ENCODE data around the gene QPCT. TPM values are rescaled to one million over a fixed set of nuclear protein-coding genes. Genes with fewer than 3 reads are reported as not detected.

The QPCT gene
- total RNA-seq, 1 experiment from 2014 or later = not detected

DNA sequence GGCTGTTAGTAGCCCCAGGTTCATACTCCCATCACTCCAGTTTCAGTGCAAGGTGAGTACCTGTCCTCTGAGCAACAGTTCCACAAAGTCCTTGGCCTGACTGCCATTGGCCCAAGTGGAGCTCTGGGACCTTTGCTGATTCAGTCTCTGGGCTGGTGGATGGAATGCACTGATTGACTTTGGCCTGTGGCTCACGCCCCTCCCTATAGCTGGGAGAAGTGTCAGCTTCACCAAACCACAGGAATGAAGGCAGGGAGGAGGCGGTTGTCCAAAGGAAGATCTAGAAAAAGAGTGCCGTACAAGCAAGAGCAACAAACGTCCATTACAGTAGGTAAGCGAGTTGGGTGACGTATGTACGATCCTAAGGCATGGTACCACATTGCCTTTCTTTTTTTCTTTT, 34.0 kb downstream of the QPCT start:
- H3K4me1 ChIP-seq (ENCODE audit: insufficient read depth, low read length) = no peaks in the 10 kb centered on the region
- H3K14ac ChIP-seq (ENCODE audit: insufficient read depth, low read length) = no peak overlapping the region
- H3K4me3 Mint-ChIP-seq = no peak overlapping the region
- TF ChIP-seq, protein P1, sequence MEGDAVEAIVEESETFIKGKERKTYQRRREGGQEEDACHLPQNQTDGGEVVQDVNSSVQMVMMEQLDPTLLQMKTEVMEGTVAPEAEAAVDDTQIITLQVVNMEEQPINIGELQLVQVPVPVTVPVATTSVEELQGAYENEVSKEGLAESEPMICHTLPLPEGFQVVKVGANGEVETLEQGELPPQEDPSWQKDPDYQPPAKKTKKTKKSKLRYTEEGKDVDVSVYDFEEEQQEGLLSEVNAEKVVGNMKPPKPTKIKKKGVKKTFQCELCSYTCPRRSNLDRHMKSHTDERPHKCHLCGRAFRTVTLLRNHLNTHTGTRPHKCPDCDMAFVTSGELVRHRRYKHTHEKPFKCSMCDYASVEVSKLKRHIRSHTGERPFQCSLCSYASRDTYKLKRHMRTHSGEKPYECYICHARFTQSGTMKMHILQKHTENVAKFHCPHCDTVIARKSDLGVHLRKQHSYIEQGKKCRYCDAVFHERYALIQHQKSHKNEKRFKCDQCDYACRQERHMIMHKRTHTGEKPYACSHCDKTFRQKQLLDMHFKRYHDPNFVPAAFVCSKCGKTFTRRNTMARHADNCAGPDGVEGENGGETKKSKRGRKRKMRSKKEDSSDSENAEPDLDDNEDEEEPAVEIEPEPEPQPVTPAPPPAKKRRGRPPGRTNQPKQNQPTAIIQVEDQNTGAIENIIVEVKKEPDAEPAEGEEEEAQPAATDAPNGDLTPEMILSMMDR (conservative IDR thresholded peaks at IDR 0.05) = no peak
- no peaks in the 10 kb centered on the region for H3K23me2 ChIP-seq (ENCODE audit: insufficient read length, low read depth, low read length, poor library complexity, severe bottlenecking)
- H3T11ph ChIP-seq (ENCODE audit: low read length) = no peak overlapping the region
- no peak overlapping the region for H4K5ac ChIP-seq (ENCODE audit: insufficient read length, low read depth, low read length)
- H3K18ac ChIP-seq (ENCODE audit: insufficient read length, low read depth, low read length) = no peak overlapping the region
- H4K20me1 ChIP-seq (ENCODE audit: control insufficient read depth, insufficient read depth, insufficient read length) = no peaks in the 10 kb centered on the region
- no peaks in the 10 kb centered on the region for H3K9me3 ChIP-seq (ENCODE audit: control insufficient read depth, low read depth, low read length)
- H4K91ac ChIP-seq (ENCODE audit: insufficient read length, low read depth, low read length) = no peak overlapping the region
- no peak overlapping the region for H3K4me2 ChIP-seq (ENCODE audit: insufficient read depth, insufficient read length, low read length)
- no peak overlapping the region for H2BK20ac ChIP-seq (ENCODE audit: low read depth, low read length, poor library complexity, severe bottlenecking)
- no peak overlapping the region for H2BK120ac ChIP-seq (ENCODE audit: low read depth, low read length, poor library complexity, severe bottlenecking)
- H3K27me3 ChIP-seq (ENCODE audit: insufficient read depth, low read length) = no peaks in the 10 kb centered on the region
- H3K9ac ChIP-seq (ENCODE audit: extremely low read depth, insufficient read length, low read length) = no peak overlapping the region
- H3K27ac ChIP-seq (ENCODE audit: insufficient read length, low read depth, low read length) = no peak overlapping the region
- no peak overlapping the region for H3K23ac ChIP-seq (ENCODE audit: insufficient read length, low read depth, low read length)
- H3K56ac ChIP-seq (ENCODE audit: insufficient read length, low read depth, low read length) = no peak overlapping the region
- no peak overlapping the region for H2AFZ ChIP-seq (ENCODE audit: low read length)
- WGBS (ENCODE audit: extremely low coverage, insufficient read length, low lambda C conversion rate) = no CpG with 5 or more reads among the region's 7 CpGs
- H3K4me1 Mint-ChIP-seq = no peaks in the 10 kb centered on the region
- H3K36me3 Mint-ChIP-seq (ENCODE audit: insufficient read depth in 1 of 3, low read depth in 3 of 3) = no peaks in the 10 kb centered on the region
- no peak overlapping the region for H2BK12ac ChIP-seq (ENCODE audit: insufficient read length, low read depth, low read length)
- H3K9me3 Mint-ChIP-seq = no peaks in the 10 kb centered on the region
- H3K79me1 ChIP-seq (ENCODE audit: insufficient read depth, low read depth, low read length, poor library complexity, severe bottlenecking) = no peaks in the 10 kb centered on the region
- H4K8ac ChIP-seq (replicated peaks; ENCODE audit: insufficient read length, low read depth, low read length) = no peak overlapping the region
- no peak overlapping the region for H2BK5ac ChIP-seq (ENCODE audit: insufficient read length, low read length)
- H3K27ac Mint-ChIP-seq = no peak overlapping the region
- no peak overlapping the region for H2AK5ac ChIP-seq (ENCODE audit: insufficient read length, low read length)
- no peaks in the 10 kb centered on the region for H3K79me2 ChIP-seq (ENCODE audit: insufficient read depth, low read length)
- no peak for DNase-seq
- no peaks in the 10 kb centered on the region for H3K27me3 Mint-ChIP-seq (ENCODE audit: low read depth)
- H2BK15ac ChIP-seq (ENCODE audit: low read depth, low read length) = no peak overlapping the region
- H3K4ac ChIP-seq (ENCODE audit: low read depth, low read length) = no peak overlapping the region

Measured in H9 (cell line).